Prostate gland (tissue), 2 donors: ENCODE data around the gene LRRN2. TPM values are rescaled to one million over a fixed set of nuclear protein-coding genes. Genes with fewer than 3 reads are reported as not detected.

ENCODE experiments used
- DNase-seq: peaks from one replicate; pipeline ENCODE4 v3.0.0-alpha.2; 2019; ENCODE audit warnings: low spot score
- H3K27ac ChIP-seq, 2 donors: fragments of 200-600 bp; sonication (generic); 2 replicates each; pipeline ENCODE4 v1.5.1; 2017 to 2019
- H3K27me3 ChIP-seq: fragments of 200-600 bp; sonication (generic); replicated peaks from 2 replicates; pipeline ENCODE4 v1.5.1; 2019; ENCODE audit not compliant: insufficient read depth
- H3K36me3 ChIP-seq, 2 donors: fragments of 200-600 bp; sonication (generic); 1 replicate in 1 of 2; 2 replicates in 1 of 2; pipeline versions ENCODE4 v1.5.1 to v1.8.1; 2017 to 2019
- H3K4me1 ChIP-seq: fragments of 200-600 bp; sonication (generic); replicated peaks from 2 replicates; pipeline ENCODE4 v1.5.1; 2019
- H3K4me3 ChIP-seq, 2 donors: fragments of 200-600 bp; sonication (generic); 2 replicates each; pipeline ENCODE4 v1.5.1; 2017 to 2019
- H3K9me3 ChIP-seq: fragments of 200-600 bp; sonication (generic); 2 replicates; pipeline ENCODE4 v1.5.1; 2017
- CTCF ChIP-seq, 4 experiments: fragments of 200-600 bp in 2 of 4; fragments of 450-650 bp in 2 of 4; sonication (generic) in 2 of 4; IDR thresholded peaks; 1 replicate in 3 of 4; 2 replicates in 1 of 4; pipeline ENCODE4 v1.5.1; 2016 to 2019; ENCODE audit warnings: antibody characterized with exemption in 4 of 4, mild to moderate bottlenecking in 2 of 4, moderate library complexity in 2 of 4
- POLR2A ChIP-seq: fragments of 450-650 bp; IDR thresholded peaks from one replicate; pipeline ENCODE4 v1.6.1; 2016; ENCODE audit warnings: antibody characterized with exemption, mild to moderate bottlenecking
- POLR2AphosphoS5 ChIP-seq: sonication (generic); formaldehyde crosslinking; IDR thresholded peaks from one replicate; pipeline ENCODE4 v1.6.1; 2017; ENCODE audit warnings: antibody characterized with exemption
- WGBS: methylation state at CpG from one replicate; pipeline ENCODE4 v1.1.5; 2018; 5-methylcytosine and 5-hydroxymethylcytosine counted together
- intact Hi-C: fragments of 100-400 bp; cut with DNase I; formaldehyde crosslinking; loops from one replicate; pipeline ENCODE4 v1.14.2; 2022
- total RNA-seq, 2 donors: library from RNA; depleted of rRNA; stranded (reverse); fragments of >200 nt; gene quantifications; one replicate each; pipeline ENCODE4 v1.1.0, GENCODE V29; 2016

LRRN2 gene
- total RNA-seq, 2 donors from 2014 or later: 0.55 to 15.3 TPM

GRCh38 chr1:204599098-204599497, 86.4 kb downstream of the LRRN2 start:
- no peaks in the 10 kb centered on the region for H3K27me3 ChIP-seq
- H3K9me3 ChIP-seq: no peaks in the 10 kb centered on the region
- no peak for DNase-seq
- no peaks in the 10 kb centered on the region for H3K36me3 ChIP-seq
- H3K4me3 ChIP-seq: no peak overlapping the region
- H3K4me1 ChIP-seq: no peaks in the 10 kb centered on the region
- no peak for TF ChIP-seq POLR2AphosphoS5
- intact Hi-C loops: no loop called here
- 64% methylated on average over 8 of the region's 8 CpGs for WGBS
- H3K27ac ChIP-seq: no peak overlapping the region

- no peak for DNase-seq
- H3K36me3 ChIP-seq: no peaks in the 10 kb centered on the region
- WGBS: 73% methylated on average over 4 of the region's 4 CpGs
- no peaks in the 10 kb centered on the region for H3K27me3 ChIP-seq
- no peaks in the 10 kb centered on the region for H3K4me1 ChIP-seq
- H3K27ac ChIP-seq: no peak overlapping the region
- TF ChIP-seq POLR2AphosphoS5 (no peak), POLR2A (no peak), CTCF (IDR thresholded peaks at IDR 0.05) (no peak)
- H3K9me3 ChIP-seq: no peaks in the 10 kb centered on the region
- no peak overlapping the region for H3K4me3 ChIP-seq
- intact Hi-C loops: no loop called here
These were observed 87.1 kb downstream of the LRRN2 start for GRCh38 chr1:204598319-204598969.

DNA sequence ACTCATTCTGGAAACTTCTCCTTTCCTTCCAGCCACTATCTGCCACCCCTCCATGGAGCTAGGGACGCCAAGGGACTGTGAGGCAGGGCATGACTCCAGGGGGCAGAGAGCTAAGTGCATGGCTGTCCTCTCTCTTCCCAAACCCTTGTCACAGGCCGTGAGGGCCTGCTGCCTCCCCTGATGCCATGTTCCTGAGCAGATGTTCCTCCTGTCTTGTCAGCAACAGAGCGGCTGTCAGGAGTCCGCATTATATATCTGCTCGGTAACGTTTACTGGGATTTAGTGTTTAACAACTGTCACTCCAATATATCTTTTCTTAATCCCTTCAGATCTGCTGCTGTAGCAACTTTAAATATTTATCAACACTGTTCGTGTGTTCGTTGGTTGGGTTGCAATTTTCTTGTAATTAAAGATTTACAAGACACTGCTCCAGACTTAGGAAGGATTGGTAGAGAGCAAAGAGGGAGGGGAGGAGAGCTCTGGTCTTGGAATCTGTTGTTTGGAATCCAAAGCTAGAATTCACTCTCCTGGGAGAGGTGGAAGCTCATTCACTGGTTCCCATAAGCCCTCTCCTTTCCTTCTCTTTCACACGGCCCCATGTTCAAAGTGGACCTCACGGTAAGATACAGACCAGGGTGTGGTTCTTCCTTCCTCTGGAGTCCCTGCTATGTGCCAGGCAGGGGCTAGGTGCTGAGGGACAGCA, 93.1 kb downstream of the LRRN2 start:
- WGBS: 42% methylated on average over 10 of the region's 10 CpGs
- H3K27me3 ChIP-seq: no peaks in the 10 kb centered on the region

GRCh38 chr1:204591473-204592090, 94.0 kb downstream of the LRRN2 start:
- DNase-seq: no peak
- no peaks in the 10 kb centered on the region for H3K36me3 ChIP-seq
- no peak overlapping the region for H3K4me3 ChIP-seq
- intact Hi-C loops: no loop called here
- H3K27ac ChIP-seq: no peak overlapping the region
- no peaks in the 10 kb centered on the region for H3K27me3 ChIP-seq
- TF ChIP-seq POLR2AphosphoS5 (no peak), POLR2A (no peak), CTCF (IDR thresholded peaks at IDR 0.05) (no peak)
- 55% methylated on average over 3 of the region's 3 CpGs for WGBS
- no peaks in the 10 kb centered on the region for H3K4me1 ChIP-seq
- H3K9me3 ChIP-seq: no peaks in the 10 kb centered on the region

More for the DNA sequence above, 93.1 kb downstream of the LRRN2 start:
- intact Hi-C loops: no loop called here
- no peak for DNase-seq
- H3K4me3 ChIP-seq: no peak overlapping the region
- H3K27ac ChIP-seq: no peak overlapping the region
- H3K36me3 ChIP-seq: no peaks in the 10 kb centered on the region
- H3K4me1 ChIP-seq: no peaks in the 10 kb centered on the region
- TF ChIP-seq POLR2A (no peak), POLR2AphosphoS5 (no peak), CTCF (IDR thresholded peaks at IDR 0.05) (no peak)
- no peaks in the 10 kb centered on the region for H3K9me3 ChIP-seq

DNA sequence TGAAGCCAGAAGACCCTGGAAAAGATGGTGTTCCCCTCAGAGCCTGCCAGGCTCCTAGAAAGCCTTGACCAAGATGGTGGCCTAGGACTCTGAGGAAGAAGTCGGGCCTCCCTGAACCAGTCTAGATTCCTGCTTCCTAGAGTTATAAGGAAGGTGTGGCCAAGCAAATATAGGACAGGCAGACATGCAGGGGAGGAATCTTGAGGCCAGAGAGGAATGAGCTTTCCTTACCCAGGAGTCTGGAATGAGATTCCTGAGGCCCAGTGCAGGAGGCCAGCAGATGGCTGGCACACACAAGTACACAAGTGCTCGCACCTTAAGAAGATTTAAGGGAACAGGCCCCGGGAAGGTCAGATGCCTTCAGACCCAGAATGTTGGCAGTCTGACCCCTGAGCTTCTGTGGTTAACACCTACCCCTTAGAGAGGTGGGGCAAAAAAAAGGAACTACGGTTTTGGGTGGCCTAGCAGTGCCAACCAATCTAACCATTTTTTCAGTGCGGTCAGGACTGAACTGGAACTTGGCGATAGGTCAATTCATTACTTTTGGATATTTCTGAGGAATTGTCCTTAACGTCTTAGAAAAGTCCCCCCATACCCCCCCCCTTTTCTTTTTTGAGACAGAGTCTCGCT, 96.0 kb downstream of the LRRN2 start:
- WGBS: 71% methylated on average over 8 of the region's 8 CpGs

More for the DNA sequence above, 96.0 kb downstream of the LRRN2 start:
- Histone ChIP-seq H3K27me3 (no peaks in the 10 kb centered on the region), H3K36me3 (no peaks in the 10 kb centered on the region), H3K4me3 (no peak overlapping the region), H3K9me3 (no peaks in the 10 kb centered on the region), H3K4me1 (no peaks in the 10 kb centered on the region), H3K27ac (no peak overlapping the region)
- no peak for TF ChIP-seq POLR2AphosphoS5
- TF ChIP-seq CTCF (IDR thresholded peaks at IDR 0.05): no peak
- no peak for TF ChIP-seq POLR2A
- no peak for DNase-seq
- intact Hi-C loops: no loop called here
